Adipocyte (in vitro differentiated cells): ENCODE measurements around the gene FBXO34.

ENCODE experiments used
- DNase-seq: peaks from one replicate; pipeline ENCODE4 v3.0.0-alpha.2; 2015; ENCODE audit warnings: low read depth
- H3K27me3 ChIP-seq: replicated peaks from 2 replicates; pipeline ENCODE4 v1.7.0; 2013; ENCODE audit warnings: mild to moderate bottlenecking, low read length, moderate library complexity; ENCODE audit not compliant: control insufficient read depth, insufficient read depth
- H3K36me3 ChIP-seq: 2 replicates; pipeline ENCODE4 v1.7.0; 2013; ENCODE audit warnings: low read length, mild to moderate bottlenecking, moderate library complexity; ENCODE audit not compliant: control insufficient read depth, insufficient read depth, severe bottlenecking
- H3K4me1 ChIP-seq: 2 replicates; pipeline ENCODE4 v1.7.0; 2013; ENCODE audit warnings: mild to moderate bottlenecking, low read length, moderate library complexity; ENCODE audit not compliant: control insufficient read depth, insufficient read depth
- H3K4me3 ChIP-seq: 2 replicates; pipeline ENCODE4 v1.7.0; 2013; ENCODE audit warnings: mild to moderate bottlenecking, low read length, moderate library complexity
- H3K9ac ChIP-seq: 2 replicates; pipeline ENCODE4 v1.7.0; 2013; ENCODE audit warnings: mild to moderate bottlenecking, low read length, moderate library complexity
- H3K9me3 ChIP-seq: 2 replicates; pipeline ENCODE4 v1.7.0; 2013; ENCODE audit warnings: mild to moderate bottlenecking, low read length, moderate library complexity; ENCODE audit not compliant: control insufficient read depth

Gene FBXO34

GRCh38 chr14:55245657-55246268 is 25.5 kb upstream of the FBXO34 start:
- Histone ChIP-seq H3K27me3 (no peaks in the 10 kb centered on the region), H3K9ac (no peak overlapping the region), H3K4me1 (peaks cover 11% of the 10 kb centered on the region), H3K9me3 (no peaks in the 10 kb centered on the region), H3K4me3 (no peak overlapping the region), H3K36me3 (no peaks in the 10 kb centered on the region)
- DNase-seq = peak; percentile 59

GRCh38 chr14:55248411-55248810 is 22.8 kb upstream of the FBXO34 start:
- H3K9me3 ChIP-seq = no peaks in the 10 kb centered on the region
- DNase-seq = no peak
- H3K4me3 ChIP-seq = no peak overlapping the region
- H3K36me3 ChIP-seq = no peaks in the 10 kb centered on the region
- no peaks in the 10 kb centered on the region for H3K4me1 ChIP-seq
- no peaks in the 10 kb centered on the region for H3K27me3 ChIP-seq
- no peak overlapping the region for H3K9ac ChIP-seq

GRCh38 chr14:55249423-55249822 is 21.8 kb upstream of the FBXO34 start:
- no peaks in the 10 kb centered on the region for H3K9me3 ChIP-seq
- no peak for DNase-seq
- H3K4me3 ChIP-seq = no peak overlapping the region
- no peak overlapping the region for H3K9ac ChIP-seq
- H3K36me3 ChIP-seq = no peaks in the 10 kb centered on the region
- no peaks in the 10 kb centered on the region for H3K4me1 ChIP-seq
- H3K27me3 ChIP-seq = no peaks in the 10 kb centered on the region

GRCh38 chr14:55253276-55253675 is 17.9 kb upstream of the FBXO34 start:
- DNase-seq = no peak
- Histone ChIP-seq H3K36me3 (no peaks in the 10 kb centered on the region), H3K4me3 (no peak overlapping the region), H3K9me3 (no peaks in the 10 kb centered on the region), H3K27me3 (peaks cover 14% of the 10 kb centered on the region), H3K4me1 (no peaks in the 10 kb centered on the region), H3K9ac (no peak overlapping the region)

GRCh38 chr14:55254581-55254980 is 16.6 kb upstream of the FBXO34 start:
- no peaks in the 10 kb centered on the region for H3K4me1 ChIP-seq
- no peak for DNase-seq
- H3K9me3 ChIP-seq = no peaks in the 10 kb centered on the region
- H3K4me3 ChIP-seq = no peak overlapping the region
- H3K9ac ChIP-seq = no peak overlapping the region
- peaks cover 14% of the 10 kb centered on the region for H3K27me3 ChIP-seq
- H3K36me3 ChIP-seq = no peaks in the 10 kb centered on the region

GRCh38 chr14:55255979-55256378 is 15.2 kb upstream of the FBXO34 start:
- Histone ChIP-seq H3K36me3 (no peaks in the 10 kb centered on the region), H3K4me3 (no peak overlapping the region), H3K4me1 (no peaks in the 10 kb centered on the region), H3K9ac (no peak overlapping the region), H3K9me3 (no peaks in the 10 kb centered on the region), H3K27me3 (peaks cover 14% of the 10 kb centered on the region)
- no peak for DNase-seq

- Histone ChIP-seq H3K9me3 (no peaks in the 10 kb centered on the region), H3K36me3 (no peaks in the 10 kb centered on the region), H3K9ac (no peak overlapping the region), H3K4me3 (no peak overlapping the region), H3K4me1 (no peaks in the 10 kb centered on the region), H3K27me3 (peaks cover 14% of the 10 kb centered on the region)
- no peak for DNase-seq
Observed at GRCh38 chr14:55256586-55256985, 14.6 kb upstream of the FBXO34 start.

GRCh38 chr14:55265197-55265596 is 6.0 kb upstream of the FBXO34 start:
- H3K9ac ChIP-seq = no peak overlapping the region
- no peaks in the 10 kb centered on the region for H3K36me3 ChIP-seq
- H3K4me3 ChIP-seq = no peak overlapping the region
- no peak for DNase-seq
- peaks cover 5% of the 10 kb centered on the region for H3K4me1 ChIP-seq
- no peaks in the 10 kb centered on the region for H3K27me3 ChIP-seq
- no peaks in the 10 kb centered on the region for H3K9me3 ChIP-seq

GRCh38 chr14:55267820-55268219 is 3.4 kb upstream of the FBXO34 start:
- no peak overlapping the region for H3K4me3 ChIP-seq
- no peaks in the 10 kb centered on the region for H3K9me3 ChIP-seq
- no peak overlapping the region for H3K9ac ChIP-seq
- DNase-seq = peak; percentile 24
- H3K36me3 ChIP-seq = no peaks in the 10 kb centered on the region
- H3K4me1 ChIP-seq = peaks cover 10% of the 10 kb centered on the region
- no peaks in the 10 kb centered on the region for H3K27me3 ChIP-seq

GRCh38 chr14:55271572-55272298 is 514 bp downstream of the FBXO34 start:
- H3K4me3 ChIP-seq = peak overlapping the region; percentile 100
- H3K4me1 ChIP-seq = peaks cover 36% of the 10 kb centered on the region
- DNase-seq = peak; percentile 94

GRCh38 chr14:55272387-55272786 is 1.2 kb downstream of the FBXO34 start:
- Histone ChIP-seq H3K36me3 (no peaks in the 10 kb centered on the region), H3K4me1 (peaks cover 36% of the 10 kb centered on the region), H3K9me3 (no peaks in the 10 kb centered on the region), H3K9ac (peak overlapping the region; percentile 94), H3K27me3 (no peaks in the 10 kb centered on the region), H3K4me3 (peak overlapping the region; percentile 100)
- no peak for DNase-seq

More at GRCh38 chr14:55271572-55272298, 514 bp downstream of the FBXO34 start:
- no peaks in the 10 kb centered on the region for H3K9me3 ChIP-seq
- no peaks in the 10 kb centered on the region for H3K27me3 ChIP-seq
- no peaks in the 10 kb centered on the region for H3K36me3 ChIP-seq
- H3K9ac ChIP-seq = peak overlapping the region; percentile 94
